ENCODE measurements around the gene CFAP99. TPM values are rescaled to one million over a fixed set of nuclear protein-coding genes. Genes with fewer than 3 reads are reported as not detected.
"Not testable (repeated sequence)": the region's sequence is repeated elsewhere in the genome, so short reads cannot be mapped to it uniquely, and the experiment has no call there.

The CFAP99 gene
- total RNA-seq, 2 experiments from 2014 or later, result not detected

DNA sequence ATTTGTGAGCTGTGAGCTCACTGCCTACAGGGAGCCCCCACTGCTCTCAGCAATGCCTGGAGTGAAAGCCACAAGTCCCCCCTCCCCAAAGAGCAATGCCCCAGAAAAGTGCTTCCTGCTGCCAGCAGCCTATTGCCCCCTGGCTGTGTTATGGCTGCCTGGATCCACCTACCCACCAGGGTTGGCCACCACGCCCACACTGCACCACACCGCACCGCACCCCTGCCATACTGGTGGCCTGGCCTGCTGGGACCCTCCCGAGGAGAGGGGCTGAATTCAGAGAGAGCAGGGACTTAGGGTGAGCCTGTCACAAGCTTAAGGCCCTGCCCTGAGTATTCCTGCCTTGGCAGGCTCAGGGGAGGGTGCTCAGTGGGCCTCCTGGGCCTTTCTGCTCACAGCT, 4.3 kb downstream of the CFAP99 start:
- POLR2A ChIA-PET, result no interaction called here
- CTCF ChIA-PET, result interaction anchor here (1.8 kb wide), 1 partner anchor 10 kb away, joined by 11 read pairs; no protein-coding TSS in a partner anchor

DNA sequence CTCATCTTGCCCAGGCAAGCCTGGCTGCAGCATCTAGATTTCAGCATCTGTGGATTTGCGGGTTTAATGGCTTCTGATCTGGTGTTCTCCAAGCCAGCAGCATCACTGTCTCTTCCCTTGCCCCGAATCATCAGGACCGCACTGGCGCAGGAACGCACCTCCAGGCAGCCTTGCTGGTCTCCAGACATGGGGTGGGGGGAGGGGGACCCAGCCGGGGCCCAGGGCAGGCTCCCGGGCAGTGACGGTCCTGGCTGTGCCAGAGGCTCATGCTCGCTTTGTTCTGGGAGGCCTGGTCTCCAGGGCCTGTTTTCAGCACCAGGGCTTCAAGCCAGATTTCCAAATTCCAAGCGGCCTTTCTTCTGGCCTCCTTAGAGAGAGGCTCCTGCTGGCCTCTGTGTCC, 4.9 kb downstream of the CFAP99 start:
- ChIA-PET CTCF (no interaction called here), POLR2A (no interaction called here)

DNA sequence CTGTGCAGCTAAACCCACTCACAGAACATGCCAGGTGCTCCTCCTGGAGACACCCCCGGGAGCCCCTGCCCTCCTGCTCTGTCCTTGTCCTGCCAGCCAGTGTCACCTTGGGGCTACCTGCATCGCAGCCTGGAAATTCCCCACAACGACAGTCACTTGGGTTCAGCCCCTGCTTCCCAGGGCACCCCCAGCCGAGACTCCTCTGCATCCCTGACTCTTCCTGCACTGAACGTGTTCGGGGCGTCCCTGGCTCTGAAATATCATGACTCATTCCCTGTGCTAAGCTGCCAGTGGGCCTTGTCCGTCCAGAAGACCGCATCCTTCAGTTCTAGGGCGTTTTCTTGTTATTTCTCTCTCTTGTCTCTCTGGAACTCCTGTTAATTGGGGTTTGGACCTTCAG, 5.8 kb downstream of the CFAP99 start:
- POLR2A ChIA-PET, result no interaction called here
- CTCF ChIA-PET, result no interaction called here

DNA sequence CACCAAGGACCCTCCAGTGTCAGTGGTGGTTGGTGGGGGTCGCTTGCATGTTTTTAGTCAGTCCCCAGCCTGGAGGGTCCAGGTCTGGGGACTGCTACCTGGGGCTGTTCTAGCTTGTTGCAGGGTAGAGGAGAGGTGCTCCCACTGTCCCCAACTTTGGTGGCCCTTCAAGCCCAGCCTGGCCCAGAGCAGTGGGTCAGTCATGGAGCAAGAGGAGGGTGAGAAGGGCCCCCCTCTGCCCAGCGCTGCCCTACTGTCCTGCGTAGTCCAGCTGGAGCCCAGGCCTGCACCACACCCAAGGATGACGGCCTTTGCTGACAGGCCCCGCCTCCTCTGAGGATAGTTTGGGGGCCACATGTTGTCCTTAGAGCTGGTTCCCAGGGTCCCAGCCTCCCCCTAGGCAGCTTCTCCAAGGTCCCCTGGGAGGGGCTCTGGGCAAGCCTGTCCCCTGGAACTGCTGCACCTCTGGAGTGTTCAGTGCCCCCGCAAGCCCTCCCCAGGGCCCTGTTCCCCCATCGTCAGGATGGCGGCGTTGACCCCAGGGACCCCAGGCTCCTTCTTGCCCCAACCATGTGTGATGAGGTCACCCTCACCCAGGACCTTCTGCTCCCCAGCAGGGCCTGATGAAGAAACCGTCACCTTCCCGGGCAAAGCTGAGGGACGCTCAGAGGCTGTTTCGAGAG, 6.8 kb downstream of the CFAP99 start:
- ChIA-PET CTCF (no interaction called here), POLR2A (no interaction called here)

DNA sequence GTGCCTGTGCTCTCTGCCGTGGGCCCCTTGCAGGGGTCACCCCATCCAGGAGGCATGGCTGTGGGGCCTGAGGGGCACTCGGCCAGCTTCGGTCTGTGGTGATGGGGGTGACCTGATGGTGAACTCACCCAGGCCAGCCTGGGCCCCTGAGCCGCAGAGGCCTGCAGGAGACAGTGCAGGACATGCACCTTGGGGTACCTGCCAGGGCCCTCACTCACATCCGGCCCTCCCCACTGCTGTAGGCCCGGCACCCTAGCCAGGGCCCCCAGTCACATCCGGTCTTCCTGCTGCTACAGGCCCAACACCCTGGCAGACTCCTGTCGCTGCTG, 7.3 kb downstream of the CFAP99 start:
- ChIA-PET POLR2A (no interaction called here), CTCF (no interaction called here)

DNA sequence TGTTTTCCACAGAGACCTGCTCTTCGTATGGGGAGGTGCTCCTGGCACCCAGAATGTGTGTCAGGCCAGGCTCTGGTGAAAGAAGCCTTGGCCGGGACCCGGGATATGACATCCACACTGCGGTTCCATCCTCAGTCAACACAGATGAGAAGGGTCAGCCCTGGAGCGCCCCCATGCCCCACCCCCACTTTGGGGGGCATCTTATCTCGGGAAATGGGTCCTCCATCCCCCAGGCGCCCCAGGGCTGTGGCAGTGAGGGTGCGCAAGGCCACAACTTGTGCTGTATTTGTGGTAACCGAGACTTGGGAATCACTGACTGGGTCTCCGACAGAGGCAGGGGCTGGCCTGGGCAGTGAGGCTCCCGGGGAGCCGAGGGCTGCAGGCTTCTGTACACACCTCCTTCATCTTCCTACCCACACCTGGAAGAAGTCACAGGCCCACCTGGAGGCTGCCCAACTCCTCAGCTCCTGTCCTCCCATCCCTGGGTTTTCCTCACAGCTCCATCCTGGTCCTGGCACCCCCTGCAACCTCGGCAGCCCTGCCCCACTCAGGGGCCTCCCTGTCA, 8.0 kb downstream of the CFAP99 start:
- CTCF ChIA-PET, result no interaction called here
- POLR2A ChIA-PET, result no interaction called here

DNA sequence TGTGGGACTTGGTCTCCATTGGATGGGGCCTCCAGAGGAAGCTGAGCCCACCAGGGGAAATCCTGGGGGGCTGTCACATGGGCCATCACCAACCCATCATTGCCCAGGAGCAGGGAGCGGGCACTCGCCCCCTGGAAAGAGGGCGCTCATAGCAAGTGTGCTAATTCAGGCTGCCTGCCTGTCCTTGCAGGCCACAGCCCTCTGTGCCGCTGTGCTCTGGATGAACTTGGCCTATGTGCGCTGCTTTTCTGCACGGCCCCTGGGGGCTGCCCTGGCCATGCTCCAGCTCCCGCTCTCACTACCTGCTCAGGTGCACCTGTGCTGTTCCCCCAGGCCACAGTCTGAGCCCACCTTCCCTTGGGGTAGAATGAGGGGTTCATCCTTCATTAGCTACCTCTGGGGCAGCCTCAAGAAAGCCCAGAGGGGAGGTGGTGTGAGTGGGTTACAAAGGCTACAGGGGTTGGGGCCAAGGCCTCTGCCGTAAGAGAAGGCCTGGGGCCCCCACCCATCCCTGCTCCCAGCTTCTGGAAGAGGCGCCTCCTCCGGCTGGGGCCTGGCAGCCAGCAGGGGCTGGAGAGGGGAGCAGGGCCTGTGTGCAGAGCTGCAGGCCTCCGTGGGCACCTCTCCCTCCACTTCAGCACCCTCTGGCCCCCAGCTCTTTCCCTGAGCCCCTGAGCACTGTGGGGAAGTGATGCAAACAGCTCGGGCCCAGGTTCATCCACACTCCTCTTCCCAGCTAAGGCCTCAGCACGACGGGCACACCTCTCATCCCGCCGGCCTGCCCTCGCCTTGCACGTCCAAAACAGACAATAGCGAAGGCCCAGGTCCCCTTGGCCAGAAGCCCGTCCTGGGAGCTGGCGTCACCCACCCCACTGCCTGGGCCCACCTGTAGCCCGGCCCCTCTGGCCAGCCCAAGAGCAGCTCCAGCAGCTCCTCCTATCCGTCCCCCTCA, 8.9 kb downstream of the CFAP99 start:
- ChIA-PET CTCF (interaction anchor here (2.1 kb wide), 1 partner anchor 14 kb away, joined by 7 read pairs; no protein-coding TSS in a partner anchor), POLR2A (interaction anchor here (0.9 kb wide), 1 partner anchor 101 kb away, joined by 7 read pairs; no protein-coding TSS in a partner anchor)

DNA sequence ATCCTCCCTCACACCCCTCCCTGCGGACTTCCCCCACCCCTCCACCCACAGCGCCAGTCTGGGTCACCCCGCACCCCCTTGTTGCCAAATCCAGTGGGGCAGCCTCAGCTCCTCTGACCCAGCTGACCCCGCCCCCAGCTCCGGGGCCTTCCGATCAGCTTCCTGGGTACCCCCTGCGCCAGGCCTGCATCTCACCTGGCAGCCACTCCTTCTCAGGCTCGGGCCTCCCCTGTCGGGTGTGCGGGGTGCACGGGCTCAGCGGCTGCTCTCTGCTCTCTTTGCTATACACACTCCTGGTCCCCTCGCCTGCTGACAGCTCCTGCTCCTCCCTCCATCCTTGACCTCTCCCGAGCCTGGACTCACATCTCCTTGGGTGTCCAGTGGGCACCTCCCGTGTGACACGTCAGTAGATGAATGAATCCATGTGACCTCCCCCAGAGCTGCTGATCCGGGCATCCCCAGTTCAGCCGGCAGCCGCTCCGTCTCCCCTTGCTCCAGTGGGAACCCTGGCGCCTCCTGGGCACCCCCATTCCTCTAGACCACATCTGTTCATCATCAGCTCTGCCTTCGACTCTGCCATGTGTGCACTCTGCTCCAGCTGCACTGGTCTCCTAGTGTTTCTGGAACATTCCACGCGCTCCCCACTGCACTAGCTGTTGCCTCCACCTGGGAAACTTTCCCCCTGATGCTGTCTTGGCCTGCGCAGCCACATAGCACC, 9.9 kb downstream of the CFAP99 start:
- ChIA-PET CTCF (interaction anchor here (2.1 kb wide), 1 partner anchor 13 kb away, joined by 7 read pairs; no protein-coding TSS in a partner anchor), POLR2A (interaction anchor here (0.9 kb wide), 1 partner anchor 102 kb away, joined by 7 read pairs; no protein-coding TSS in a partner anchor)

DNA sequence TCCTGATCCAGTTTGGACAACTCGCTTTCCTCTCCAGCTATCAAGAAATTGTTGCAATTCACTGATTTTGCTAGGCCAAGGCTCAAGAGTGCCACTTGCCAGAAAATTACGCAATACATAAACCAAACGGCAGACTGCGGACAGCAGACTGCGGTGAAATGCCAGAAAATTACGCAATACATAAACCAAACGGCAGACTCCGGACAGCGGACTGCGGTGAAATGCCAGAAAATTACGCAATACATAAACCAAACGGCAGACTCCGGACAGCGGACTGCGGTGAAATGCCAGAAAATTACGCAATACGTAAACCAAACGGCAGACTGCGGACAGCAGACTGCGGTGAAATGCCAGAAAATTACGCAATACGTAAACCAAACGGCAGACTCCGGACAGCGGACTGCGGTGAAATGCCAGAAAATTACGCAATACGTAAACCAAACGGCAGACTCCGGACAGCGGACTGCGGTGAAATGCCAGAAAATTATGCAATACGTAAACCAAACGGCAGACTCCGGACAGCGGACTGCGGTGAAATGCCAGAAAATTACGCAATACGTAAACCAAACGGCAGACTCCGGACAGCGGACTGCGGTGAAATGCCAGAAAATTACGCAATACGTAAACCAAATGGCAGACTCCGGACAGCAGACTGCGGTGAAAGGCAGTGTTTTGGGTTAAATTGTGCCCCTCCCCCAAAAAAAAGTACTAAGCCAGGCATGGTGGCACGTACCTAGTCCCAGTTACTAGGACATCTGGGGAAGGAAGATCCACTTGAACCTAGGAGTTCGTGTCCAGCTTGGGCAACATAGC, 11.4 kb downstream of the CFAP99 start:
- POLR2A ChIA-PET, result interaction anchor here (0.5 to 0.6 kb wide), 2 partner anchors 75 to 116 kb away, joined by 3 to 8 read pairs; no protein-coding TSS in a partner anchor
- CTCF ChIA-PET, result not testable (repeated sequence)

DNA sequence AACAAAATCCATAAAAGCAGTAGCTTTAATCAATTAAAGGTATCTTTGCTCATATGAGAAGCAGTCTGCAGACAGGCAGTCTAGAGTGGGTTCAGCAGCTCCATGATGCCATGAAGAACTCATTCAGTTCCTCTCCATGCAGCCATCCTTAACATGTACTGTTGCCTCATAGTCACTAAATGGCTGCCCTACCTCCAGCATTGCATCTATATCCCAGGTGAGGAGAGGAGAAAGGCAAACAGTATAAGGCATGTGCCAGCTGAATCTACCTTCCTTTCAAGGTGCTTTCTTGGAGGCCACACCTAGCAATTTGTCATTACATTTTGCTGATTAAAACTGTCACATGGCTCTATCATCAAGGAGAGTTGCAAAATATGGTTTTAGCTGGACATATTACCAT, 13.2 kb downstream of the CFAP99 start:
- POLR2A ChIA-PET, result no interaction called here
- CTCF ChIA-PET, result no interaction called here

DNA sequence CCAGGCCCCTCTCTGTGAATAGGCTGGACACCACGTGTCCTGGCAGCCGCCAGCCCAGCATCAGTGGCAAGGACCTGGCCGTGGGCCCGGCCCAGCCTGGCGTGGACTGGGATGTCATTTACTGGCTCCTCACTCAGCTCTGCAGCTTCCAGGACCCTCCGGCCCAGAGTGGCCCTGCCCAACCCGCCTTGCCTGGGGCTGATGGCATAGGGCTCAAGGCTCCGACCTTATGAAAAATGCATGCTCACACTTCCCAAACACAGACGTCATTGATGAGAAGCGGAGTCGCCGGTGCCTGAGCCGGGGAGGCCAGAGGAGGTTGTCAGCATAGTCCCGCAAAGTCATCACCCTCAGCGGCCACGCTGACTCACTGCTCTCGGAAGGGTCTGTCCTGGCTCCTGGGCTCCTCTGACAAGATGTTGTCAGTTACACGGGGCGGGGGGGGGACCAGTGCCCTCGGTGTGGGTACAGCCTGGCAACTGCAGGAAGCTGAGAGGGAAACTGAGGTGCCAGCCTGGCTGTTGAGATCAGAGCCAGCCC, 14.3 kb downstream of the CFAP99 start:
- ChIA-PET POLR2A (no interaction called here), CTCF (no interaction called here)

DNA sequence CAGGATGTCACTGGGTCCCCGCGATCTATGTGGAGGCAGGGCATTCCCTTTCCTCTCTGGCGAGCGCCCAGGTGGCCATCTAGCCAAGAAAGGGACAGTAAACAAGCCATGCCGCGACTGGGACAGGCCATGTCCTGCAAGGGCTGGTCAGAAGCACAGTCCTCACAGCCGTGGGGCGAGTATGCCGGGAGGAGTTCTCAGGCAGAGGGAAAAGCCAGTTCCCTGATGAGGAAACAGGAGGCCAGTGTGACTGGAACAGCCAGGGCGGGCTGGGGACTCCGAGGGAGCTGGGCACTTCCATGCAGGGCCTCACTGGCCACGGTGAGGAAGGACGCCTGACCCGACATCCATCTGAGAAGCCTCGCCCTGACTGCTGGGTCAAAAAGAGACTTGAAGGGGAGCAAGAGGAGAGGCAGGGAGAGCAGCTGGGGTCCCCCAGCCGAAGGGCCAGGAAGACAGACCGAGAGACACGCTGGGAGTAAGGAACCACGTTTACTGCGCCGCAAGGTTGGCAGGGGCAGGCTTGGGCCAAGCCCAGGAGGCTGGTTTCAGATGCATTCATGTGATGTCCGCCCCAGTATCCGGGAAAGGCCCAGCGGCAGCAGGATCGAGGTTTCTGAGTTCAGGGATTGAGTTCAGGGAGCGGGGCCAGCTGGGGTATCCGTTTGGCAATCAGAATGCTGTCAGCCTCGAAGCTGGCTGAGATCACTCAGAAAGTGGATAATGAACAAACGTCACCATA, 15.0 kb downstream of the CFAP99 start:
- POLR2A ChIA-PET, result no interaction called here
- CTCF ChIA-PET, result interaction anchor here (0.9 to 1.4 kb wide), 2 partner anchors 14 to 21 kb away, joined by 3 to 10 read pairs; partner anchors contain the start of gene CFAP99

DNA sequence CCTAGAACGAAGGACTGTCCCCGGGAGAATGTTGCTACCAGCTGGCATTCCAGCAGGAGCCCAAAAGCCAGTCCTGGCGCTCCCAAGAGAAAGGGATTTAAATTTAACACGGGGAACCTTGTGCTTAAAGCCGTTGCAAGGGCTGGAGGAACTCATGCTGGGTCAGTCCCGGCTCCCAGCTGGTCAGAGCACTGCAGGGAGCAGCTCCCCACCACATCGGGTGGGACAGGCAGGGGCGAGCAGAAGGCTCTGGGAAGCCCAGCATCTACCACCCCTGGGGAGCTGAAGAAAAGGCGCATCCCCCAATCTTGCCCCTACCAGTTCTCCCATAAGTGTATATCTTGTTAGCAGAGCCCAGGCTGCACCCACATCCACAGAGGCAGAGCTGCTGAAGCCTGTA, 15.7 kb downstream of the CFAP99 start:
- CTCF ChIA-PET, result interaction anchor here (0.9 to 1.4 kb wide), 2 partner anchors 15 to 21 kb away, joined by 3 to 10 read pairs; partner anchors contain the start of gene CFAP99

DNA sequence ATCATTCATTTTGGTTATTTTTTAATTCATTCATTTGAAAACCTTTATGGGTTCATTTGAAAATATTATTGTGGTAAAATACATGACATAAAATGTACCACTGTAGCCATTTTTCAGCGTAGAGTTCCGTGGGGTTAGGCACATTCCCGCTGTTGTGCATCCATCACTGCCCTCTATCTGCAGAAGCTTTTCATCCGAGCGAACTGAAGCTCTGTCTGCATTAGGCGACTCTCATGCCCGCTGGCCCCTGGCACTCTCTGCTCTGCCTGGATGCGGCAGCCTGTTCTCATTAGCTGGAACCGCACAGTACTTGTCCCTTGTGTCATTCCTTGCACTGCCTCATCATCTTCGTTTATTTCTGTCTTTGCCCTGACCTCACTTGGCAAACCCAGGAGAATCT, 17.5 kb downstream of the CFAP99 start:
- ChIA-PET POLR2A (no interaction called here), CTCF (no interaction called here)

More for the DNA sequence above, 15.7 kb downstream of the CFAP99 start:
- POLR2A ChIA-PET, result no interaction called here

DNA sequence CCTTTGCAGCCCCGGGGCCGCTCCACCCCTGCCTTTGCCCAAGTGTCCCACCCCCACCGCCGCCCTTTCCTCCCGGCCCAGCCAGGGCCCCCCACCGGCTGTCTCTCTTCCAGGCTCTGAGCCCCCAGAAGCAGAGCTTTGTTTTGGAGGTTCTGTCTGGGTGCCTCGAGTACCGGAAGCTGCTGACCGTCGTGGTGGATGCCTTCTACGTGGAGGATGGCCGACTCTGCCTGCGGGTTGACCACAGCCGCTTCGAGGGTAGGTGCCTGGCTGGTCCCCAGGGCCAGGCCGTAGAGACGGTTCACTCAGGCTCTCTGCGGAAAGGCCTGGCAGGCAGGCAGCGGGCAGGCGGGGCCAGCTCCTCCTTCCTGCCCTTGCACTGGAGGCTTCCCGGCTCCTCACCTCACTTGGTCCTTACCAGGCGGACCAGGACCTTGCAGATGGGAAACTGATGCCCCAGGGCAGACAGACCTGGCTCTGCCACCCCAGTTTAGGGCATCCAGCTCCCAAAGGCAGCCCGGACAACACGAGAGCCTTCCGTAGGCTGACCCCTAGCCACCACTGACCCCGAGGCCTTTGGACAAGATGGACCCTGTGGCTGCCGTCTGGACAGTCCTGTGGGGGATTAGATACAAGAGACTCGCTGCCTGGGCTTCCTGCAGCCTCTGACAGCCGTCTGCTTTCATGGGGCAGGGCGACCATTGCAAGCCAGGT, 18.2 kb downstream of the CFAP99 start:
- CTCF ChIA-PET, result no interaction called here
- POLR2A ChIA-PET, result no interaction called here

DNA sequence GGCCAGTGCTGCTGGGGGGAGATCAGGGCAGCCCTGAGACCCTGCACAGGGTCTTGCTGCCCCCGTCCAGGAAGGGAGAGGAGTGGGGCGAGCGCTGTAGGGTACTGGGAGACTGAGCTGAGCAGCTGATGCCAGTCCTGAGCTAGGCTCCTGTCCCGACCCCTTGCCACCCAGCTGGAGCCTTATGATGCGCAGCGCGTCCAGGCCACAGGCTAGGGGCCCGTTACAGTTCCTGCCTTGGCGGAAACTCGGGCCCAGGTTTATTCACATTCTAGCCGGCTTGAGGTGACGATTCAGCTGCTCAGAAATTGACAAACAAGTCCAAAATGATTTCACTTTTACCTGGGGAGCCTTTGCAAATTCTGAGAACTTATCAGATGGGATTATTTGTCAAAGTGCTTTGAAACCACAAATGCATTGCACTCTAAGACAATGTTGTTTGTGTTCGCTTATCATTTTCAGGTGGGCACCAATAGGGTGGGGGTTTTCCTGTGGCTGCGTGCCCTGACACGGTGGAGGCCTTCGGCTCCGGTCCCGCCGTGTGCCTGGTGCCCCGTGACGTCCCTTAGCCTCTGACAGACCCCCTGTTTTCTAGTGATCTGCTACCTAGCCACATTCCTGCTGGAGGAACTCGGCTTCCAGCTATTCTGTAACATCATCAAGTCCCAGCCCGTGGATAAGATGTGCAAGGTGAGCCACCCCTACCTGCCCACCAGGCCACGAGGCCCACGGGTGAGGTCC, 18.9 kb downstream of the CFAP99 start:
- ChIA-PET CTCF (no interaction called here), POLR2A (no interaction called here)
